ENCODE data around the gene CDH9. TPM values are rescaled to one million over a fixed set of nuclear protein-coding genes. Genes with fewer than 3 reads are reported as not detected.

CDH9 gene
- total and polyA plus RNA-seq, 2 experiments from 2014 or later: not detected

GRCh38 chr5:26986985-26987384 lies 51.4 kb downstream of the CDH9 start:
- Histone ChIP-seq H3K9ac (no peak overlapping the region), H3K4me3 (no peak overlapping the region), H3K9me3 (ENCODE audit: low read depth) (no peaks in the 10 kb centered on the region), H3K79me2 (ENCODE audit: insufficient read depth) (no peaks in the 10 kb centered on the region), H2AFZ (no peak overlapping the region), H3K27ac (no peak overlapping the region), H4K20me1 (ENCODE audit: insufficient read depth) (no peaks in the 10 kb centered on the region), H3K4me1 (ENCODE audit: insufficient read depth) (no peaks in the 10 kb centered on the region), H3K36me3 (ENCODE audit: low read depth) (no peaks in the 10 kb centered on the region), H3K4me2 (ENCODE audit: unreplicated experiment) (no peak overlapping the region), H3F3A (ENCODE audit: insufficient read depth) (no peaks in the 10 kb centered on the region), H3K9me2 (ENCODE audit: insufficient read depth) (no peaks in the 10 kb centered on the region), H3K27me3 (replicated peaks; ENCODE audit: insufficient read depth) (no peaks in the 10 kb centered on the region)
- in situ Hi-C loops (cut with MboI): no loop called here
- WGBS, 2 experiments (ENCODE audit: low coverage in 1 of 2, low lambda C conversion rate in 2 of 2, missing lambda C conversion rate in 2 of 2): 2 to 7% methylated on average over 1 of the region's 1 CpG
- TF ChIP-seq EZH2phosphoT487 (IDR thresholded peaks at IDR 0.05; ENCODE audit: insufficient read depth, low read depth) (no peak), EZH2 (IDR thresholded peaks at IDR 0.05; ENCODE audit: insufficient read depth, poor library complexity, severe bottlenecking) (no peak)
- DNase-seq: no peak

- no peaks in the 10 kb centered on the region for H3K9me2 ChIP-seq (ENCODE audit: insufficient read depth)
- in situ Hi-C loops (cut with MboI): no loop called here
Observed at GRCh38 chr5:26981750-26982149, 56.6 kb downstream of the CDH9 start.

GRCh38 chr5:26959290-26959689 lies 79.1 kb downstream of the CDH9 start:
- Histone ChIP-seq H3K4me3 (no peak overlapping the region), H3K9me3 (ENCODE audit: low read depth) (no peaks in the 10 kb centered on the region), H3K27ac (no peak overlapping the region), H3K36me3 (ENCODE audit: low read depth) (no peaks in the 10 kb centered on the region), H3K79me2 (ENCODE audit: insufficient read depth) (no peaks in the 10 kb centered on the region), H3F3A (ENCODE audit: insufficient read depth) (no peaks in the 10 kb centered on the region), H3K9ac (no peak overlapping the region), H4K20me1 (ENCODE audit: insufficient read depth) (no peaks in the 10 kb centered on the region), H3K27me3 (replicated peaks; ENCODE audit: insufficient read depth) (no peaks in the 10 kb centered on the region), H2AFZ (no peak overlapping the region), H3K4me2 (ENCODE audit: unreplicated experiment) (no peak overlapping the region), H3K9me2 (ENCODE audit: insufficient read depth) (no peaks in the 10 kb centered on the region), H3K4me1 (ENCODE audit: insufficient read depth) (no peaks in the 10 kb centered on the region)
- DNase-seq: no peak
- WGBS, 2 experiments (ENCODE audit: low coverage in 1 of 2, low lambda C conversion rate in 2 of 2, missing lambda C conversion rate in 2 of 2): 6 to 7% methylated on average over 1 of the region's 1 CpG
- TF ChIP-seq EZH2phosphoT487 (IDR thresholded peaks at IDR 0.05; ENCODE audit: insufficient read depth, low read depth) (no peak), EZH2 (IDR thresholded peaks at IDR 0.05; ENCODE audit: insufficient read depth, poor library complexity, severe bottlenecking) (no peak)
- in situ Hi-C loops (cut with MboI): no loop called here

More at GRCh38 chr5:26981750-26982149, 56.6 kb downstream of the CDH9 start:
- no peak overlapping the region for H3K9ac ChIP-seq
- H3K4me1 ChIP-seq (ENCODE audit: insufficient read depth): no peaks in the 10 kb centered on the region
- H3K4me2 ChIP-seq (ENCODE audit: unreplicated experiment): no peak overlapping the region
- no peaks in the 10 kb centered on the region for H3K36me3 ChIP-seq (ENCODE audit: low read depth)
- no peak overlapping the region for H2AFZ ChIP-seq
- H3F3A ChIP-seq (ENCODE audit: insufficient read depth): no peaks in the 10 kb centered on the region
- no peak overlapping the region for H3K27ac ChIP-seq
- no peak overlapping the region for H3K4me3 ChIP-seq
- H3K79me2 ChIP-seq (ENCODE audit: insufficient read depth): no peaks in the 10 kb centered on the region
- no peaks in the 10 kb centered on the region for H4K20me1 ChIP-seq (ENCODE audit: insufficient read depth)
- no peaks in the 10 kb centered on the region for H3K9me3 ChIP-seq (ENCODE audit: low read depth)
- 2 to 3% methylated on average over 3 of the region's 3 CpGs for whole genome bisulfite sequencing, 2 experiments (ENCODE audit: low coverage in 1 of 2, low lambda C conversion rate in 2 of 2, missing lambda C conversion rate in 2 of 2)
- no peaks in the 10 kb centered on the region for H3K27me3 ChIP-seq (replicated peaks; ENCODE audit: insufficient read depth)
- TF ChIP-seq EZH2 (IDR thresholded peaks at IDR 0.05; ENCODE audit: insufficient read depth, poor library complexity, severe bottlenecking): no peak
- TF ChIP-seq EZH2phosphoT487 (IDR thresholded peaks at IDR 0.05; ENCODE audit: insufficient read depth, low read depth): no peak
- no peak for DNase-seq

- Histone ChIP-seq H3K9ac (no peak overlapping the region), H3K79me2 (ENCODE audit: insufficient read depth) (no peaks in the 10 kb centered on the region), H2AFZ (no peak overlapping the region), H3K4me3 (no peak overlapping the region), H4K20me1 (ENCODE audit: insufficient read depth) (no peaks in the 10 kb centered on the region), H3K36me3 (ENCODE audit: low read depth) (no peaks in the 10 kb centered on the region), H3K9me3 (ENCODE audit: low read depth) (no peaks in the 10 kb centered on the region), H3K4me1 (ENCODE audit: insufficient read depth) (no peaks in the 10 kb centered on the region), H3K27ac (no peak overlapping the region), H3F3A (ENCODE audit: insufficient read depth) (no peaks in the 10 kb centered on the region), H3K27me3 (replicated peaks; ENCODE audit: insufficient read depth) (no peaks in the 10 kb centered on the region), H3K9me2 (ENCODE audit: insufficient read depth) (no peaks in the 10 kb centered on the region), H3K4me2 (ENCODE audit: unreplicated experiment) (no peak overlapping the region)
- in situ Hi-C loops (cut with MboI): no loop called here
- TF ChIP-seq EZH2 (IDR thresholded peaks at IDR 0.05; ENCODE audit: insufficient read depth, poor library complexity, severe bottlenecking): no peak
- TF ChIP-seq EZH2phosphoT487 (IDR thresholded peaks at IDR 0.05; ENCODE audit: insufficient read depth, low read depth): no peak
- WGBS, 2 experiments (ENCODE audit: low coverage in 1 of 2, low lambda C conversion rate in 2 of 2, missing lambda C conversion rate in 2 of 2): 13 to 38% methylated on average over 2 of the region's 2 CpGs
- no peak for DNase-seq
Observed at GRCh38 chr5:26955161-26955560, 83.2 kb downstream of the CDH9 start.

- H3K36me3 ChIP-seq (ENCODE audit: low read depth): no peaks in the 10 kb centered on the region
- WGBS, 2 experiments (ENCODE audit: low coverage in 1 of 2, low lambda C conversion rate in 2 of 2, missing lambda C conversion rate in 2 of 2): 24 to 27% methylated on average over 2 of the region's 2 CpGs
- H3K4me2 ChIP-seq (ENCODE audit: unreplicated experiment): no peak overlapping the region
Observed at GRCh38 chr5:26948921-26949320, 89.5 kb downstream of the CDH9 start.

More at GRCh38 chr5:26948921-26949320, 89.5 kb downstream of the CDH9 start:
- H4K20me1 ChIP-seq (ENCODE audit: insufficient read depth): no peaks in the 10 kb centered on the region
- H3K4me3 ChIP-seq: no peak overlapping the region
- no peak for DNase-seq
- H3K27me3 ChIP-seq (replicated peaks; ENCODE audit: insufficient read depth): no peaks in the 10 kb centered on the region
- H3K9me2 ChIP-seq (ENCODE audit: insufficient read depth): no peaks in the 10 kb centered on the region
- no peak overlapping the region for H3K9ac ChIP-seq
- no peaks in the 10 kb centered on the region for H3F3A ChIP-seq (ENCODE audit: insufficient read depth)
- no peaks in the 10 kb centered on the region for H3K9me3 ChIP-seq (ENCODE audit: low read depth)
- no peak overlapping the region for H3K27ac ChIP-seq
- no peaks in the 10 kb centered on the region for H3K79me2 ChIP-seq (ENCODE audit: insufficient read depth)
- no peaks in the 10 kb centered on the region for H3K4me1 ChIP-seq (ENCODE audit: insufficient read depth)
- in situ Hi-C loops (cut with MboI): no loop called here
- no peak overlapping the region for H2AFZ ChIP-seq
- no peak for TF ChIP-seq EZH2 (IDR thresholded peaks at IDR 0.05; ENCODE audit: insufficient read depth, poor library complexity, severe bottlenecking)
- TF ChIP-seq EZH2phosphoT487 (IDR thresholded peaks at IDR 0.05; ENCODE audit: insufficient read depth, low read depth): no peak

Measured in GM23248 (cell line).